AG10803 (cell line): ENCODE data around the gene ERRFI1.
"Not testable (repeated sequence)": the region's sequence is repeated elsewhere in the genome, so short reads cannot be mapped to it uniquely, and the experiment has no call there.

Source experiments
- DNase-seq: peaks from one replicate; pipeline ENCODE4 v3.0.0; 2010; ENCODE audit warnings: low read depth
- H3K4me3 ChIP-seq: 2 replicates; pipeline ENCODE4 v1.5.1; 2011; ENCODE audit warnings: mild to moderate bottlenecking, low read length, control low read depth
- CTCF ChIP-seq: conservative IDR thresholded peaks from 2 replicates; pipeline ENCODE4 v1.5.1; 2011; ENCODE audit warnings: mild to moderate bottlenecking, low read length, control low read depth, inconsistent platforms

Gene ERRFI1

GRCh38 chr1:8053878-8054567 is 27.9 kb upstream of the ERRFI1 start:
- no peak for DNase-seq
- no peak overlapping the region for H3K4me3 ChIP-seq
- TF ChIP-seq CTCF = no peak

- no peak overlapping the region for H3K4me3 ChIP-seq
- TF ChIP-seq CTCF = no peak
- no peak for DNase-seq
Measured at GRCh38 chr1:8051650-8052049, 25.5 kb upstream of the ERRFI1 start.

GRCh38 chr1:8049229-8049628 is 23.1 kb upstream of the ERRFI1 start:
- not testable (repeated sequence) for H3K4me3 ChIP-seq, DNase-seq

- no peak for TF ChIP-seq CTCF
- DNase-seq = peak; percentile 91
- no peak overlapping the region for H3K4me3 ChIP-seq
Measured at GRCh38 chr1:8047686-8048445, 21.8 kb upstream of the ERRFI1 start.

GRCh38 chr1:8047112-8047511 is 21.0 kb upstream of the ERRFI1 start:
- no peak overlapping the region for H3K4me3 ChIP-seq
- peak; percentile 76 for DNase-seq
- no peak for TF ChIP-seq CTCF

- H3K4me3 ChIP-seq = no peak overlapping the region
- no peak for DNase-seq
- no peak for TF ChIP-seq CTCF
Measured at GRCh38 chr1:8046391-8046790, 20.3 kb upstream of the ERRFI1 start.

- DNase-seq = no peak
- no peak overlapping the region for H3K4me3 ChIP-seq
- TF ChIP-seq CTCF = no peak
Measured at GRCh38 chr1:8043621-8044020, 17.5 kb upstream of the ERRFI1 start.
